NCI-H1092 (cell line): ENCODE data around the gene PFKFB4.
A peak's percentile ranks its signal among the peaks of the same experiment; 100 is the strongest.

Experiments used
- DNase-seq: peaks from one replicate; lab custom pipeline; 2025; lab: John Stamatoyannopoulos, UW

The PFKFB4 gene

GRCh38 chr3:48556796-48557626 is at the start of gene PFKFB4:
PFKFB4 (minus strand) TSS chr3:48556803; CDS start chr3:48556777, 26 bp downstream.
- peak; percentile 96 for DNase-seq

GRCh38 chr3:48601622-48601994 is 45.0 kb upstream of the PFKFB4 start:
- DNase-seq = no peak

- no peak for DNase-seq
Observed at GRCh38 chr3:48600711-48601621, 44.4 kb upstream of the PFKFB4 start.

- DNase-seq = no peak
Observed at GRCh38 chr3:48599509-48600285, 43.1 kb upstream of the PFKFB4 start.

GRCh38 chr3:48599077-48599501 is 42.5 kb upstream of the PFKFB4 start:
- DNase-seq = no peak

- no peak for DNase-seq
Observed at GRCh38 chr3:48598323-48599076, 41.9 kb upstream of the PFKFB4 start.

GRCh38 chr3:48597408-48597800 is 40.8 kb upstream of the PFKFB4 start:
- no peak for DNase-seq

GRCh38 chr3:48596676-48597407 is 40.2 kb upstream of the PFKFB4 start:
- DNase-seq = no peak

GRCh38 chr3:48596157-48596556 is 39.6 kb upstream of the PFKFB4 start:
- no peak for DNase-seq

- no peak for DNase-seq
Observed at GRCh38 chr3:48595526-48596121, 39.0 kb upstream of the PFKFB4 start.

GRCh38 chr3:48595075-48595525 is 38.5 kb upstream of the PFKFB4 start, which contains the start of gene COL7A1:
COL7A1 (minus strand) TSS chr3:48595329; CDS start chr3:48595159, 170 bp downstream.
- no peak for DNase-seq

GRCh38 chr3:48594417-48595049 is 37.9 kb upstream of the PFKFB4 start:
- no peak for DNase-seq

GRCh38 chr3:48593337-48593736 is 36.7 kb upstream of the PFKFB4 start:
- no peak for DNase-seq

GRCh38 chr3:48592519-48593087 is 36.0 kb upstream of the PFKFB4 start:
- DNase-seq = no peak

GRCh38 chr3:48591886-48592518 is 35.4 kb upstream of the PFKFB4 start:
- no peak for DNase-seq

- no peak for DNase-seq
Observed at GRCh38 chr3:48591436-48591835, 34.8 kb upstream of the PFKFB4 start.

- DNase-seq = no peak
Observed at GRCh38 chr3:48588230-48588629, 31.6 kb upstream of the PFKFB4 start.

- no peak for DNase-seq
Observed at GRCh38 chr3:48587686-48588085, 31.1 kb upstream of the PFKFB4 start.

GRCh38 chr3:48585411-48585810 is 28.8 kb upstream of the PFKFB4 start:
- no peak for DNase-seq
